ENCODE data around the gene GRIA1.
"Not testable (repeated sequence)": the region's sequence is repeated elsewhere in the genome, so short reads cannot be mapped to it uniquely, and the experiment has no call there.

The GRIA1 gene

DNA sequence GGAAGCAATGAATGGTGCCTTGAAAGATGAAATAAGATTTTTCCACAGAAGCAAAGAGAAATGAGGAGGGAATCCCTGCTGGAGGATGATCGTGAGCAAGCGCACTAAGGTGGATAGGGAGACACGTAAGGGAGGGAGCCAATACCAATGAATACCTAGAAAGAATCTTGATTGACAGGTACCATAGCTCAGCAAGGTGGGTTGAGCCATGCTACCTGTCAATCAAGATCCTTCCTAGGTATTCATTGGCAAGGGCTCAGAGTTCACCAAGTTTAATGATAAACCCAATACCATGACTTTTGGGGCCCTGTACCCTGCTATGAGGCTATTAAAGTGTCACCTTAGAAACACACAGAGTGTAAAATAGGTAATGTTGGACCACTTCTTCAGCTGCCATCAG is 226.8 kb downstream of the GRIA1 start:
- no peak for DNase-seq (ENCODE audit: low read depth in 2 of 2)

DNA sequence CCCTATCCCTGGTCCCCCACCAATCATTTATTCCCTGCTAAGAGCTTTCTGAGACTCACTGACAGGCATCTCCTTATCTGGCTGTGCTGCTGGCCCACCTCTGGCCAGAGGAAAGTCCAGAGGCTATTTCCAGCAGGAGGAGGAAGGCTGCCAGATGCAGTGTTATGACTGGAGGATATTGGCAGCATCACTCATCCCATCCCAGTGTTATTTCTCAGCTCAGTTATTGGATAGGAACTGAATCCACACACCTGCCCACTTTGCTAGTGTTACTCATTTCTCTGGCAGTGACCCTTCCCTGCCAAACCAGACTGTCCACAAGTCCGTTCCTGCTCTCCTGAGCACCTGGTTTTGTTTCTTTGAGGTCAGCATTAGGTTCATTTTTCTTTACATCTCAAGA is 228.2 kb downstream of the GRIA1 start:
- no peak for DNase-seq (ENCODE audit: low read depth in 2 of 2)

DNA sequence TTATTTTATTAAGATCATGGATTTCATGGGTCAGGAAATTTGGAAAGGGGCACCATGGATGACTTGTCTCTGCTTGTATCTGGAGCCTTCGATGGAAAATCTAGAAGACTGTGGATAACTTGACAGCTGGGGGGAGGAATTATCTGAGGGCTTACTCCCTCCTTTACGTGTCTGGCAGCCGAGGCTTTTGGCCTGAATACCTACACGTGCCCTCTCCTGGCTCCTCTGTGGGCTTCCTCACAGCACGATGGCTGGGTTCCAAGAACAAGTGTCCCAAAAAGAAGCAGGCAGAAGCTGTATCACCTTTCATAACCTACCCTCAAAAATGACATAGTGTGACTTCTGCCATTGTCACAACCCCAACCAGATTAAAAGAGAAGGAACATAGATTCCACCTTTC is 228.9 kb downstream of the GRIA1 start:
- no peak for DNase-seq (ENCODE audit: low read depth in 2 of 2)

DNA sequence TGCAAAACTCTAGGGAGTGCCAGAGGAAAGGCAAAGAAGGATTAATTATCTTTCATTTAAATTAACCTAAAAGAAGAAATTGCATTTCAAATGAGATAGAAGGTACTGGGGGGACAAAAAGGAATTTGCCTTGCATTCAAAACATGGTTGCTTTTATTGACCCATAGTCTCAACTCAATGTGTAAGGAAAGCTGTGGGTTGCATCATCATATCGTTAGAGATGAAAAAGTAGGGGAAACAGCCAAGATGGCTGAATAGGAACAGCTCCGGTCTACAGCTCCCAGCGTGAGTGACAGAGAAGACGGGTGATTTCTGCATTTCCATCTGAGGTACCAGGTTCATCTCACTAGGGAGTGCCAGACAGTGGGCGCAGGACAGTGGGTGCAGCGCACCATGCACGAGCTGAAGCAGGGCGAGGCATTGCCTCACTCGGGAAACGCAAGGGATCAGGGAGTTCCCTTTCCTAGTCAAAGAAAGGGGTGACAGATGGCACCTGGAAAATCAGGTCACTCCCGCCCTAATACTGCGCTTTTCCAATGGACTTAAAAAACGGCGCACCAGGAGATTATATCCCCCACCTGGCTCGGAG is 232.6 kb downstream of the GRIA1 start:
- DNase-seq (ENCODE audit: low read depth in 2 of 2), result not testable (repeated sequence)

DNA sequence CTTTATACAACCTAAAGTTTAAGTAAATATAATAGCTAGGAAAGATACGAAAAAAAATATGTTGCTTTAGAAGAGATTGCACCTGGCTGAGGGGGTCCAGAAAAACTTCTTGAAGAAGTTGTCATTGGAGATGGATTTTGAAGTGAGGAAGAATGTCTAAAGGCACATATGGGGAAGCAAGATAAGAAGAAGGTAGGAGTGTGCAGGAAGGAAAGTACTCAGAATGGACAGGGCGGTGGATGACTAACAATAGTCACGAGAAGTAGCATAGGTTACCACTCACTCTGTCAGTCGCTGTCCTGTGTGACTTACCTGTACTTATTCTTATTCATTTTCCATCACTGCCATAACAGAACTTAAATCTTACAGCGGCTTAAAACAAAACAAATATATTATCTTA is 251.6 kb downstream of the GRIA1 start:
- no peak for DNase-seq (ENCODE audit: low read depth in 2 of 2)

DNA sequence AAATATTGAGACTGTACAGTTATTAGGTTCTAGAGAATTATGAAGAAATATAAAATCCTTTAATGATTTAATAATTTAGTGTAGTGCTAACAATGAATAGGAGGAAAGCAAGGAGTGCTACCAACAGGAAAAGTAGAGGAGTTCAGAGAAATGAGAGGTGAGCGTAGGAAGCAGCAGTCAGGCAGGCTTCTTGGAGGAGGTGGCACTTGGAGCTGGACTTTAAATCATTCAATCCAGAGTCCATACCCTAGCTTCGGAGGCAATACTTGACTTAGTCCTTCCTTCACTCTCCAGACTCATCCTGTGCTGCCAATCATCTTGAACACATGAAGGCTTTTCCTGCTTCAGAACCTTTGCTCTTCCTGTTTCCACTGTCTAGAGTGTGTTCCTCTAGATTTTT is 254.3 kb downstream of the GRIA1 start:
- no peak for DNase-seq (ENCODE audit: low read depth in 2 of 2)

DNA sequence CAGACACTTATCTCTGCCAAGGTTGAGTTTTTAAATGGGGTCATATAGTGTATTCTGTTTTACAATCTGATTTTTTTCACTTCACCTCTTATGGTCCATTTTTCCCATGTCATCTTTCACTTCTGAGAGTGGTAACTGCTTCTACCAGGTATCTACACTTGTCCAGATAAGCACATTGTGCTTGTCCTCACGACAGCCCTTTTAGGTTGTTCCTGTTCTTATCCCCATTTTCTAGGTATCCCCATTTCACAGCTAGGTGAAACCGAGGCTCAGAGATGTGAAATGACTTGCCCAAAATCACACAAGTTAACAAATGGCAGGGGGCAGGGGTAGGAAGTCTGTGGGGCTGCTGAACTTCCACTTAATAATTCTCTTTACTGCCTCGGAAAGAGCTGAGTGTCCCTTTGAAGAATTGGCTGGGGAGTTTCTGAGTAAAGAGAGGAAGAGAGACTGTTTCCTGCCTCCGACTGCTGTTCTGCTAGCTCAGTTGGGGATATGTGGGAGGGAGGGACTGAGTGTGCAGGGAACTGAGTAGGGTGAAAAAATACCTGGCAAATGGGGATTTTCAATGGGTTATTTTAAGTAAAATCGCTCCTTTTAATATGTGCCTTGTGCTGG is 255.4 kb downstream of the GRIA1 start:
- no peak for DNase-seq (ENCODE audit: low read depth in 2 of 2)

DNA sequence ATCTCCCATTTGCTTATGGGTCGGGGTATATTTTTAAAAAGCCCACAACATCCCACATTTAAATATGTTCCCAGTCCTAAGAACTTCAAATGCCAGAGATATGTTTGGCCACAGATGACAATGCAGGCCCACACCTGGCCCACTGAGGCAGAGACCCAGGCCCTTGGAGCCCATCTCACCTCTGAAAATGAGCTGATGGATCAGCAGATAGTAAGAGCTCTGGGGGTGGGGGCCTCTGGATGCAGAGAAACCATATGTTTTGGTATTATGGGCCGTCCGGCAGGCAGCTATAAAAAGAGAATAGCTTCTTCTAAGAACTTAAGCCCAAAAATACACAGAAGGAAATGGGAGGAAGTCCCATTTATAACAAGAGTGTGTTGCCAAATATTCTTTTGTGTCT is 256.0 kb downstream of the GRIA1 start:
- no peak for DNase-seq (ENCODE audit: low read depth in 2 of 2)

DNA sequence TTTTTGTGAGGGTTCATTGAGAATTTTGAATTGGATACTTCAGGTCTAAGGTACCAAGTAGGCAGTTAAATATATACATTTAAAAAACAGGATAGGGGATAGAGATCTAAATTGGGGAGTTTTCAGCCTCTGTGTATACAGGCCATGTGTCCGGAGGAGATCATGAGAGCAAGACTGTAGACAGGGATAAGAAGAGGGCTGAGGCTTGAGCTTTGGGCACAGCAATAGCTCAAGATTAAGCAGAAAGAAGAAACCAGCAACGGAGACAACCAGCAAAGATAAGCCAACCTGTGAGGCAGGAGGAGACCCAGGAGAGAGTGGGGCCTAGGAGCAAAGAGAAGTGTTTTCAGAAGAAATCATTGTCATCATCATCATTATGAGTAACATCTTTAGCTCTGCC is 258.4 kb downstream of the GRIA1 start:
- DNase-seq (ENCODE audit: low read depth in 2 of 2), result no peak

DNA sequence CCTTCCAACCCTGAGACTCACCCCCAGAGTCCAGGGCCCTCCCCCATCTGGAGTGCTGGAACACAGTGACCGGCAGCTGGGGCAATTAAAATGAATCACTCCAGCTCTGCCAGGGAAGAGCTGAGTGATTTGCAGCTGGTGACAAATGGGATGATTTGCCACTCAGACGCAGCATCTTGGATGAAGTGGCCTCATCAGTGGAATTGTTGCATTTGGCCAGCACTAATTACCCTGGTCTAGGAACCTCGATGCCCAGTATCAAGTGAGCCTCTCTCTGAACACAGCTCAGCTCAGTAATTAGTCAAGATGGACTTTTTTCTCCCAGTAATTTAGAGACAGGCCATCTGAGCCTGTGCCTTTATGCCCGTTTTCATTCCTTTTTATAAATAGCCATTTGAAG is 259.5 kb downstream of the GRIA1 start:
- no peak for DNase-seq (ENCODE audit: low read depth in 2 of 2)

DNA sequence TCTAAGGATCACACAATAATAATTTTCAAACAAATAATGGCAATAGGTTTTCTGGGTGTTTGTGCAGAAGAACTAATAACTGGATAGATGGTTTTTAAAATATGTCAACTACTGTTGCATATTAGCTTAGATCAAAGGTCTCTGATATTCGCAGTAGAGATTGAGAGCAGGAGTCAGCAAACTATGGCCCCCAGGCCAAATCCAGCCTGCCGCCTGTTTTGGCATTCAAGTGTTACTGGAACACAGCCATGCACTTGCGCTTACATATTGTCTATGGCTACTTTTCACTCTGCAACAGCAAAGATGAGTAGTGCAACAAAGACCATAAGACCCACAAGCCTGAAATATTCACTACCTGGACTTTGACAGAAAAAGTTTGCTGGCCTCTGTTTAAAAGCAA is 260.8 kb downstream of the GRIA1 start:
- no peak for DNase-seq (ENCODE audit: low read depth in 2 of 2)

DNA sequence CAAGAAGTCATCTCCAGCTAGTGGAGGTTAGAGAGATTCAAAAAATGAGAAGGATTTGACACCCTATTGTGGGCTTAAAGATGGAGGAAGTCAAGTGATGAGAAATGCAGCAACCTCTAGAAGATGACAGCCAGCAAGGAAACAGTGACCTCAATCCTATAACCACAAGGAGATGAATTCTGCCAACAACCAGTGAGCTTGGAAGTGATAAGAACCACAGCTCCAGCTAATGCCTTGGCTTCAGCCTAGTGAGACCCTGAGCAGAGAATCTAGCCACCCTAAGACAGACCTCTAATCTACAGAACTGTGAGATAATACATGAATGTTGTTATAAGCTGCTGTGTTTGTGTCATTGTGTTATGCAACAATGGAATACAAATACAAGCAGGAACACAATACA is 262.4 kb downstream of the GRIA1 start:
- DNase-seq (ENCODE audit: low read depth in 2 of 2), result no peak

DNA sequence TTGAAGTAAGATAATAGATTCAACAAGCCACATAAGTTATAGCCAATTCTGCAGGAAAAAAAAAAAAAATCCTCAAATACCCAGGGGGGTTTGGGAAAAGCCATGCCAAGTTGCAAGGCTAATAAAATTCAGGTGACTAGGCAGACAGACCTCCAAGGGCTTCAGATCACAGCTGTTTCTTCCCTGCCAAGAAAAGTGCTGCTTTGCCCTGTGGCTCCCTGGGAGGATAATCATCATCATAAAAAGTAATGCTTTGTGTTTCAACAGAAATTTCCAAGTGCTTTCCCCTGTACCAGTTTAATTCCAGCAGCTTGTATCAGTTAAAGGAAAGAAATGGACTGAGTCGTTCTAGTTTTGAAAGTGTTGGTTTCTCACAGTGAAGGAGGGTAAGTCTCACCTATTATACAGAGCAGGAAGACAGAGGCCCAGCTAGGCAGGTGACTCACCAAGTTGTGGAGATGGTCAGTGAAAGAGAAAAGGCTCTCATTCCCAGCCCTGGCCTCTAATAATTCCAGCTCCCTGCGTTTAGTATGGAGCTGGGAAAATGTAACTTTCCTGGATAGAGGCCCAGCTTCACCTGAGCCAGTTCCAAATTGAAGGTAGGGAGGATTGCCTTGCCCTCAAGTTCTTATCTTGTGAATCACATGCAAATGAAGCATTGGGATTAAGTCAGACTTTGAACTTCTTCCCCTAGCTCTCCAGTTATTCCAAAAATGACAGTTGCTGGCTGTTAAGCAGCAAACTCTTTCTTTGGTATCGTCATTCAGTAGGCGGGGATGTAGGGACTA is 263.4 kb downstream of the GRIA1 start:
- no peak for DNase-seq (ENCODE audit: low read depth in 2 of 2)

DNA sequence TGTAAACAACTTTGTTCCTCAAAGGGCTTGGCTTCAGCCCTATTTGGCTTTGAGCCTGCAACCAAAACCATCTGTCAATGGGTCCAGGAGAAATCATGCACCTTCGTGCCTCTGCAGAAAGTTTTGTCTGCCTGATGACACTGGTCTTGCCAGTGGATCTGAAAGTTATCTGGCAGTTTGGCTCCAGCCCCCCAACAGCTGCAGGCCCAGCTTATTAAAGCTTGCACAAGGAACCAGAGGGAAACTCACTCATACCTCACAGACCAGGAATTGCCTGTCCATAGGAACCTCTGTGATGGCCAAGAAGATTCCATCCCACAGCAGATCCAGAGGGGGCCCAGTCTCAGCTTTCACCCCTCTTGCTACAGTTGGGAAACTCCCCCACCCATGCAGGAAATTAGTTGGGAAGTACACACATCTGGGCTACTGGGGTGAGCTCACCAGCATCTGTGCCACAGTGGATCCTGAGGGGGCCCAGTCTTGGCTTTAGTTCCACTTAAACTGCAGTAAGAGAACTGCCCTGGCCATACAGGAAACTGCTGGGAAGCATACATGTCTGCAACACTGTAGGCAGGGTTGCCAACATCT is 265.5 kb downstream of the GRIA1 start:
- no peak for DNase-seq (ENCODE audit: low read depth in 2 of 2)

DNA sequence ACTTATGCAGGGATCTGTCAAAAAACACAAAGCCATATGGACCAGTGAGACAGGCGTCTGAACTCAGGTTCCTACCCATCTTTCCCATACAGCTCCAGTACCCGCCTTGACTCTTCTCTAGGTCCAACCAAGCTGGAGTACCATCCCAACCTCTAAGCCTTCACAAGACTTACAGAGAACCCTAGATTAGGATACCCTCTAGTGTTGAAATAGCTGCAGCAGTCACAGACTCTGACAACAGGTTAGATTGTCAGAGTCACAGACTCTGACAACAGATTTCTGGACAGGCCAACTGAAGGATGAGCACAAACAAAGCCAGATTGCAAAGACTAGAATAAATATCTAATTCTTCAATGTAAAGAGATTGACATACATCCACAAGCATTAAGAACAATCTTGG is 266.1 kb downstream of the GRIA1 start:
- no peak for DNase-seq (ENCODE audit: low read depth in 2 of 2)

DNA sequence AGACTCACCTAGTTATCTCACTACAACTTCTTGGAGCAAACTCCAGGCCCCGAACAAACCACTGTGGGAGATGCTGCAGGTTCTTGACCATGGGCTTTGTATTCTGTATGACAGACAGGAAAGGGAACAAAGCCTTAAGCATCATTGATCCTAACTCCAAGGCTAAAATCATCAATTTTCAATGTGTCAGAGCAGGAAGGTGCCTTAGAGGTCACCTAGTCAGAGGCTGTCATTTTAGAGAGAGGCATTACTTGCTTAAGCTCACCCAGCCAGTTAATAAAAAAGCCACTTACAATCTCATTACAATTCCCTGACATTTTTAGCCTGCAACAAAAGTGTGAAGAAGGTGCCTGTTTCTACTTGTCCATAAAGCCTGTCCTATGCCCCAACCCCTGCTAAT is 275.5 kb downstream of the GRIA1 start:
- no peak for DNase-seq (ENCODE audit: low read depth in 2 of 2)

DNA sequence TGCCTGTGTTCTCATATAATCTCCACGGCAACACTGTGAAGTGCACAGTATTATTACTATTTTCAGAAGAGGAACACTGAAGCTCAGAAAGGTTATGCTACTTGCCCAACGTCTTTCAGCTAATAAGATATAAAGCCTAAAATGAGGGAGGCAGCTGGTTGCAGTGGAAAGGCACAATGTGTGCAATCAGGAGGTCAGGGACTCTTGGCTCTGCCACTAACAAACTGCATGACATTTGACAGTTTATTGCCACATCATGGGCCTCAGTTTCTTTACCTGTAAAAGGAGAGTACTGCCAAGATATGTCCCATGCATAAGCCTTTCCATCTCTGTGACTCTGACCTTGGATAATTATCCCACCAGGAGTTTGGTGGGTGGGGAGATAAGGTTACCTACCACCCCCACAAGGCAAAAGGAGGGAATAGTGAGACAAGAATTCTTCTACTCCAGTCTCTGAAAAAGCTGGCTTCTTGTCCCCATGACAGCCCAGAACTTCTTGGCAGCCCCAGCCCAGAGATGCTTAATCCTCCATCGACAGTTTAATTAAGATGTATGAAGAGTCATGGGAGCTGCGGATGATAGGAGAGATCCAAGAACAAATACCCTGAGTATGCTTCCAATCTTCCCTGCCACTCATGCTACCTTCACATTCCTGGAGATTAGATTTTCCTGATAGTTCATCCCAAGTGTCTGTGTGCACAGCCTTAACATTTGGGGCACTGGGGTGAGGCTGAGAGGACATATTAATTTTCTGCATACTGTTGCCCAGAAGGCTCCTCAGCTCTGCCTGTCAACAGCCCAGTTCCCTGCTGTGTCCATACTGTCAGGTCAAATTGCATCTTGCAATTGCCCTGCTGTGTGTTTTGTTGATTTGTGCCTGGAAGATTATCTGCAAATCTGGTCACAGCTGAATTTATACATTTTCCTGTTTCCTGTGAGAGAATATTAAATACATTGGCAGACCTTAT is 277.0 kb downstream of the GRIA1 start:
- DNase-seq (ENCODE audit: low read depth in 2 of 2), result no peak

DNA sequence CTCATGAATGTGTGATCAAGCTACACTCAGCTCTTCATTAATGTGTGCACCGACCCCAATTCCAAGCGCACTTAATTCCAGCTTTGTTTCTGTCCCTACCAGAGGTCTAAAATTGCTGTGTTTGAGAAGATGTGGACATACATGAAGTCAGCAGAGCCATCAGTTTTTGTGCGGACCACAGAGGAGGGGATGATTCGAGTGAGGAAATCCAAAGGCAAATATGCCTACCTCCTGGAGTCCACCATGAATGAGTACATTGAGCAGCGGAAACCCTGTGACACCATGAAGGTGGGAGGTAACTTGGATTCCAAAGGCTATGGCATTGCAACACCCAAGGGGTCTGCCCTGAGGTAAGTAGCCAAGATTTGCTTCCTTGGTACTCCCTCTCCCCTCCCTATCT is 279.6 kb downstream of the GRIA1 start:
- DNase-seq (ENCODE audit: low read depth in 2 of 2), result no peak

DNA sequence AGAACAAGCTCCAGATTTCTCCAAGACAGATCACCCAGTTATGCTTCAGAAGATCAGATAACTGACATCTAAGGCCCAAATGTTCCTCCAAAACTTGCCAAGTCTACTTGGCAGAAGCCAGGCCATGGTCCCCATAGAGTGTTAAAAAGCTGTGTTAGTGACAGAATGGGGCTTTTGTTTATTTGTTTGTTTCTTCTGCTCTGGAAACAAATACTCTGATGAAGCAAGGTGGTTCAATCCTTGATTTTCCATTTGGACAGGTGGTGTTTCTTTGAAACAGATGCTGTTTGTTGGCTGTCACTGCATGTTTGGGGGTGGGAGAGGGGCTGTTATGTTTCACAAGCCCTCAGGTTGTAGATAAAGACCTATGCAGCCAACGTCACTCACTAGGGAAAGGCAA is 284.2 kb downstream of the GRIA1 start:
- DNase-seq (ENCODE audit: low read depth in 2 of 2), result no peak

DNA sequence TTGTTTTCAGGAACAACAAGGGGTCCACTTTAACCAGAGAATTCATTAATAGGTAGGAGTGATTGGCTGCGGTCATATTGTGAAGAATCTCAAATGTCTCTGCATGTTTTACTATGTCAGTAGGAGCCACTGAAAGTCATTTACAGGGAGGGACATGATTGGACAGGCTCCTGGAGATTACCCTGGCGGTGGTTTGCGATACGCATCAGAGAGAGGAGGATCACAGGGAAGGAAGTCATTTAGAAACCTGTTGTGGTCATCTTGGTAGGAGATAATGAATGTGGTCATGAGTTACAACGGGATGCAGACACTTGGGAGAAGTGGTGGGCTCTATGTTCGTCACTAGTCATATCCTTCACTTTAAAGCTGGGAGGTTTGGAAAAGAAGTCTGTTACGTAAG is 285.5 kb downstream of the GRIA1 start:
- no peak for DNase-seq (ENCODE audit: low read depth in 2 of 2)

DNA sequence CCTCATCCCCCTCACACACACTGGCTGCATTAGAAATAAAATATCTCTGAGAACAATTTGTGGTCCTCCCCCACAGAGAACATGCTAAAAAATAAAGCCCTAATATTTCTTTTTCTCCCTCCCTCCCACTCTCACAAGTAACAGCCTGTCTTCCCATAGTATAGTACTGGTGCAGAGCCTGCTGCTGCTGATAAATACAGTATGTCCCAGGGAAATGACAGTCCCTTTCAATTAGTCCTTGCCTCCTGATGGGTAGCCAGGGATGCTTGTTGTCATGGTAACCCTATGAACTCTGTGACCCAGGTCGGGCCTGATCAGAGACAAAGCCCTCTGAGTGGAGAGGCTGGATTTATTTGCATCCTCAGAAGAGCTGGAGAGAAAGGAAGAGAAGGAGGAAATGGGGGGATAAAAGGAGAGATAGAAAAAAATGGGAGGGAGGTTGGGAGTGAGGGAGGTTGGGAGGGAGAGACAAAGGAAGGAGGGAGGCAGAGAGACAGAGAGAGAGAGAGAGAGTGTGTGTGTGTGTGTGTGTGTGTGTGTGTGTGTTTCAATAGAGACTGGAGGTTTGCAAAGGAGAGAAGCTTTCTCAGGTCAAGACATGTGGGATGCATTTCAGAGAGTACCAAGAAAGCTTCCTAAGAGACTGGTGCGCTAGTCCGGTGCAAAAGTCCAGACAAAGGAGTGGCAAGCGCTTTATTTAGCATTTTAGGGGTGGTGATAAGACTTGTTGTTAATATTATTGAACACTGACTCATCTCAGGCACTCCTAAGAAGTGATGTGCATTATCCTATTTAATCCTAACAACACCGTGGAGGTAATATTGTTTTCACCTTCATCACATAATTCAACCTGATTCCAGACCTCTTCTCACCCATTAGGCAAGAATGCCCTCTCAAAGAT is 287.5 kb downstream of the GRIA1 start:
- no peak for DNase-seq (ENCODE audit: low read depth in 2 of 2)

Measured in stimulated activated CD4-positive, alpha-beta T cell treated with anti-CD3 and anti-CD28 coated beads, Interleukin-1b, Interleukin-23, amount 100 ng/mL, for 1 hour (primary cell).